Skeletal muscle satellite cell (primary cell): ENCODE data around the gene ZNF665.
"Not testable (repeated sequence)": the region's sequence is repeated elsewhere in the genome, so short reads cannot be mapped to it uniquely, and the experiment has no call there.

Experiments
- H3K27me3 ChIP-seq: 2 replicates; pipeline ENCODE4 v1.7.0; 2013; ENCODE audit warnings: low read length; ENCODE audit not compliant: control insufficient read depth, insufficient read depth
- H3K36me3 ChIP-seq: 2 replicates; pipeline ENCODE4 v1.7.0; 2013; ENCODE audit warnings: mild to moderate bottlenecking, control low read depth, low read length; ENCODE audit not compliant: insufficient read depth
- H3K4me1 ChIP-seq: 2 replicates; pipeline ENCODE4 v1.7.0; 2013; ENCODE audit warnings: low read length; ENCODE audit not compliant: control insufficient read depth, insufficient read depth
- H3K4me2 ChIP-seq: 2 replicates; pipeline ENCODE4 v1.7.0; 2013; ENCODE audit warnings: mild to moderate bottlenecking, low read length
- H3K4me3 ChIP-seq: 2 replicates; pipeline ENCODE4 v1.7.0; 2013; ENCODE audit warnings: low read length
- H3K9ac ChIP-seq: 2 replicates; pipeline ENCODE4 v1.7.0; 2013; ENCODE audit warnings: mild to moderate bottlenecking, low read depth, low read length, moderate library complexity
- H3K9me3 ChIP-seq: replicated peaks from 2 replicates; pipeline ENCODE4 v1.7.0; 2013; ENCODE audit warnings: mild to moderate bottlenecking, control low read depth, low read length

Gene ZNF665

GRCh38 chr19:53156850-53157249, 36.3 kb downstream of the ZNF665 start:
- no peaks in the 10 kb centered on the region for H3K27me3 ChIP-seq
- no peak overlapping the region for H3K4me3 ChIP-seq
- no peak overlapping the region for H3K9ac ChIP-seq
- H3K36me3 ChIP-seq = peaks cover 15% of the 10 kb centered on the region
- H3K9me3 ChIP-seq = no peaks in the 10 kb centered on the region
- peaks cover 7% of the 10 kb centered on the region for H3K4me1 ChIP-seq
- H3K4me2 ChIP-seq = peak overlapping the region; percentile 85

GRCh38 chr19:53147645-53148044, 45.5 kb downstream of the ZNF665 start:
- no peaks in the 10 kb centered on the region for H3K4me1 ChIP-seq
- no peaks in the 10 kb centered on the region for H3K27me3 ChIP-seq
- peaks cover 23% of the 10 kb centered on the region for H3K9me3 ChIP-seq
- peaks cover 55% of the 10 kb centered on the region for H3K36me3 ChIP-seq
- no peak overlapping the region for H3K9ac ChIP-seq
- no peak overlapping the region for H3K4me3 ChIP-seq
- H3K4me2 ChIP-seq = no peak overlapping the region

- Histone ChIP-seq H3K9me3 (peaks cover 40% of the 10 kb centered on the region), H3K9ac (no peak overlapping the region)
Measured at GRCh38 chr19:53140351-53140750, 52.8 kb downstream of the ZNF665 start.

GRCh38 chr19:53136432-53136831, 56.7 kb downstream of the ZNF665 start:
- Histone ChIP-seq H3K9me3 (peaks cover 25% of the 10 kb centered on the region), H3K4me3 (no peak overlapping the region), H3K27me3 (no peaks in the 10 kb centered on the region), H3K9ac (no peak overlapping the region), H3K4me2 (no peak overlapping the region), H3K36me3 (peaks cover 15% of the 10 kb centered on the region), H3K4me1 (peaks cover 6% of the 10 kb centered on the region)

More at GRCh38 chr19:53140351-53140750, 52.8 kb downstream of the ZNF665 start:
- no peaks in the 10 kb centered on the region for H3K4me1 ChIP-seq
- peaks cover 42% of the 10 kb centered on the region for H3K36me3 ChIP-seq
- no peak overlapping the region for H3K4me3 ChIP-seq
- no peaks in the 10 kb centered on the region for H3K27me3 ChIP-seq
- no peak overlapping the region for H3K4me2 ChIP-seq

- H3K4me2 ChIP-seq = peak within 1 kb of the TSS; percentile 86
- H3K9ac ChIP-seq = peak within 1 kb of the TSS; percentile 72
- peak within 1 kb of the TSS; percentile 72 for H3K4me3 ChIP-seq
- H3K9me3 ChIP-seq = no peaks in the 10 kb centered on the region
- peaks cover 6% of the 10 kb centered on the region for H3K4me1 ChIP-seq
- no peaks in the 10 kb centered on the region for H3K36me3 ChIP-seq
- H3K27me3 ChIP-seq = no peaks in the 10 kb centered on the region
Measured at GRCh38 chr19:53132141-53132991, 60.8 kb downstream of the ZNF665 start, which contains the start of gene ZNF415. Gene ZNF415 (minus strand): TSS chr19:53132910. CDS start chr19:53122676, 10,234 bp downstream.

- H3K9ac ChIP-seq = no peak overlapping the region
- peaks cover 6% of the 10 kb centered on the region for H3K4me1 ChIP-seq
- H3K4me2 ChIP-seq = peak overlapping the region; percentile 86
- H3K9me3 ChIP-seq = no peaks in the 10 kb centered on the region
- peak overlapping the region; percentile 72 for H3K4me3 ChIP-seq
- no peaks in the 10 kb centered on the region for H3K36me3 ChIP-seq
- no peaks in the 10 kb centered on the region for H3K27me3 ChIP-seq
Measured at GRCh38 chr19:53131727-53132126, 61.4 kb downstream of the ZNF665 start.

- H3K9me3 ChIP-seq = no peaks in the 10 kb centered on the region
- peaks cover 6% of the 10 kb centered on the region for H3K4me1 ChIP-seq
- H3K4me2 ChIP-seq = peak overlapping the region; percentile 86
- no peak overlapping the region for H3K4me3 ChIP-seq
- H3K27me3 ChIP-seq = no peaks in the 10 kb centered on the region
- H3K36me3 ChIP-seq = no peaks in the 10 kb centered on the region
- no peak overlapping the region for H3K9ac ChIP-seq
Measured at GRCh38 chr19:53131085-53131590, 62.0 kb downstream of the ZNF665 start.

GRCh38 chr19:53130506-53130905, 62.7 kb downstream of the ZNF665 start:
- H3K4me3 ChIP-seq = no peak overlapping the region
- no peak overlapping the region for H3K9ac ChIP-seq
- peaks cover 6% of the 10 kb centered on the region for H3K4me1 ChIP-seq
- H3K36me3 ChIP-seq = no peaks in the 10 kb centered on the region
- no peaks in the 10 kb centered on the region for H3K27me3 ChIP-seq
- no peak overlapping the region for H3K4me2 ChIP-seq
- no peaks in the 10 kb centered on the region for H3K9me3 ChIP-seq

GRCh38 chr19:53126733-53127526, 66.2 kb downstream of the ZNF665 start:
- H3K4me1 ChIP-seq, H3K9me3 ChIP-seq, H3K27me3 ChIP-seq, H3K4me3 ChIP-seq, H3K9ac ChIP-seq, H3K4me2 ChIP-seq, H3K36me3 ChIP-seq: not testable (repeated sequence)

GRCh38 chr19:53123400-53123799, 69.8 kb downstream of the ZNF665 start:
- no peaks in the 10 kb centered on the region for H3K9me3 ChIP-seq
- no peaks in the 10 kb centered on the region for H3K36me3 ChIP-seq

More at GRCh38 chr19:53123400-53123799, 69.8 kb downstream of the ZNF665 start:
- Histone ChIP-seq H3K4me2 (no peak overlapping the region), H3K4me1 (no peaks in the 10 kb centered on the region), H3K27me3 (no peaks in the 10 kb centered on the region), H3K4me3 (no peak overlapping the region), H3K9ac (no peak overlapping the region)
